Keratinocyte (primary cell): ENCODE measurements around the gene CHST1. TPM values are rescaled to one million over a fixed set of nuclear protein-coding genes. Genes with fewer than 3 reads are reported as not detected.

Experiments used
- DNase-seq: peaks from one replicate; pipeline ENCODE4 v3.0.0-alpha.2; 2011; ENCODE audit warnings: low read depth, missing footprints, low spot score
- FAIRE-seq: peaks from 2 replicates; lab custom pipeline; 2011; peaks lifted over from hg19 to GRCh38; lab: Jason Lieb, UNC
- H2AFZ ChIP-seq: 2 replicates; pipeline ENCODE4 v1.6.0; 2012; ENCODE audit warnings: low read length, control low read depth, inconsistent platforms; ENCODE audit not compliant: control insufficient read depth
- H3K27ac ChIP-seq: 2 replicates; pipeline ENCODE4 v1.5.1; 2011; ENCODE audit warnings: low read length; ENCODE audit not compliant: control insufficient read depth, insufficient read depth
- H3K27me3 ChIP-seq: 3 replicates; pipeline ENCODE4 v1.6.0; 2011; ENCODE audit warnings: low read length; ENCODE audit not compliant: control insufficient read depth, insufficient read depth; ENCODE audit errors: extremely low read depth
- H3K36me3 ChIP-seq, 2 experiments: 2 replicates in 1 of 2; 3 replicates in 1 of 2; pipeline ENCODE4 v1.5.1; 2011; ENCODE audit warnings: low read length in 2 of 2, mild to moderate bottlenecking in 1 of 2; ENCODE audit not compliant: control insufficient read depth in 2 of 2, insufficient read depth in 2 of 2; ENCODE audit errors: extremely low read depth in 1 of 2
- H3K4me1 ChIP-seq: 3 replicates; pipeline ENCODE4 v1.5.1; 2011; ENCODE audit warnings: low read length; ENCODE audit not compliant: control insufficient read depth, insufficient read depth; ENCODE audit errors: extremely low read depth
- H3K4me2 ChIP-seq: 3 replicates; pipeline ENCODE4 v1.6.0; 2011; ENCODE audit warnings: low read depth, low read length; ENCODE audit not compliant: control insufficient read depth, insufficient read depth; ENCODE audit errors: extremely low read depth
- H3K4me3 ChIP-seq, 3 experiments: fragments of 200-600 bp in 1 of 3; sonication (generic) in 1 of 3; 2 replicates in 2 of 3; 3 replicates in 1 of 3; pipeline ENCODE4 v1.5.1; 2011 to 2016; ENCODE audit warnings: low read length in 3 of 3, mild to moderate bottlenecking in 3 of 3, control low read depth in 2 of 3, inconsistent platforms in 1 of 3, low read depth in 1 of 3, mixed read lengths in 1 of 3, mixed run types in 1 of 3, moderate library complexity in 1 of 3; ENCODE audit not compliant: control insufficient read depth in 2 of 3, insufficient read depth in 2 of 3; ENCODE audit errors: extremely low read depth in 1 of 3
- H3K79me2 ChIP-seq: 2 replicates; pipeline ENCODE4 v1.6.0; 2012; ENCODE audit warnings: low read length; ENCODE audit not compliant: control insufficient read depth, insufficient read depth
- H3K9ac ChIP-seq: 3 replicates; pipeline ENCODE4 v1.6.0; 2011; ENCODE audit warnings: low read length; ENCODE audit not compliant: control insufficient read depth, insufficient read depth; ENCODE audit errors: extremely low read depth
- H3K9me1 ChIP-seq: 3 replicates; pipeline ENCODE4 v1.6.0; 2011; ENCODE audit warnings: low read length; ENCODE audit not compliant: control insufficient read depth, insufficient read depth; ENCODE audit errors: extremely low read depth
- H3K9me3 ChIP-seq: 2 replicates; pipeline ENCODE4 v1.5.1; 2012; ENCODE audit warnings: low read depth, low read length; ENCODE audit not compliant: control insufficient read depth
- H4K20me1 ChIP-seq: 3 replicates; pipeline ENCODE4 v1.6.0; 2011; ENCODE audit warnings: low read length; ENCODE audit not compliant: control insufficient read depth, insufficient read depth; ENCODE audit errors: extremely low read depth
- EZH2 ChIP-seq: IDR thresholded peaks from one replicate; pipeline ENCODE4 v1.6.1; 2012; ENCODE audit warnings: inconsistent platforms, mild to moderate bottlenecking, low read length, moderate library complexity
- dilution Hi-C: fragments of 300-500 bp; cut with MboI; formaldehyde crosslinking; loops from one replicate; pipeline ENCODE4 v1.7.0; 2020; ENCODE audit warnings: low sequenced_read_pairs; ENCODE audit not compliant: extremely low pct_ligation_motif_present
- polyA plus RNA-seq, 5 experiments: library from polyadenylated mRNA; depleted of rRNA in 3 of 5; stranded (reverse) in 3 of 5; stranded (forward) in 1 of 5; unstranded in 1 of 5; fragments of >200 nt; gene quantifications; 1 replicate in 1 of 5; 2 replicates in 3 of 5; 3 replicates in 1 of 5; pipeline versions ENCODE4 v1.2.1 to v1.2.3, GENCODE V29; 2011 to 2012; ENCODE audit warnings: missing spikeins in 2 of 5, low read depth in 1 of 5, low replicate concordance in 1 of 5
- TF ChIP-seq, protein P1 (sequence below), 3 experiments: IDR thresholded peaks in 1 of 3; conservative IDR thresholded peaks in 1 of 3; optimal IDR thresholded peaks in 1 of 3; 2 replicates in 2 of 3; 3 replicates in 1 of 3; pipeline versions ENCODE3 to v1.5.1; 2011; ENCODE audit warnings: low read length in 3 of 3, mild to moderate bottlenecking in 3 of 3, moderate library complexity in 2 of 3, control low read depth in 1 of 3, inconsistent platforms in 1 of 3; ENCODE audit not compliant: insufficient read depth in 2 of 3; ENCODE audit errors: extremely low read depth in 1 of 3

CHST1 gene
- polyA plus RNA-seq, 1 donor (not counting 4 experiments of a cell fraction or from before 2014, with no cell fraction given), result not detected

DNA sequence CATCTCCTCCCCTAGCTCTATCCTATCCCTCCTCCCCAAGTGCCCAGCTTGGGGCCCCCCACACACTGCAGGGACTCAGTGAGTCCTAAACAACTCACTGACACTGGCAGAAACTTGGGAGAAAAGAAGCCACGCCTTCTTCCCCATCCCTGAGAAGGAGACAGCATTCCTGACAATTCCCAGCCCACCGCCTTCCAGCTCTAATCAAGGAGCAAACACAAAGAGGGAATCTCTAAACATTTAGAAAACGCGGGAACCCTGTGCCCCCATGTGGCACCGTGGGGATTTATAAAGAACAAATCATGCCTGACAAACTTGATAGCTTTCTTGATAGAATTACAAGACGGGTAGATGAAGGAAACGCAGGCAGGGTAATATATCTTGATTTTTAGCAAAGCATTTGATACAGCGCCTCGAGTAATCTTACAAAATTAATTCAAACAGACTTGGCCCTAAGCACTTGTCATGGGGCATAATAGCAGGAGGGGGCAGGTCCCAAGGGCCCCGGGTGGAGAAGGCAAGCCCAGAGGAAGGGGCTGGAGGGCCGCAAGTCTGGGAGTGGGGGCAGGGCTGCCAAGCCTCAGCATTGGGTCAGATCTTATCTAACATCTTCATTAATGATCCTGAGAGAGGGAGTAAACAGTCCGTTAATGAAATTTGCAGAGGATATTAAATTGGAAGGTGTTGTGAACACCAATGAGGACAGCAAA, 4.5 kb downstream of the CHST1 start:
- Histone ChIP-seq H3K9me1 (no peaks in the 10 kb centered on the region), H3K4me2 (no peak overlapping the region), H3K79me2 (no peaks in the 10 kb centered on the region), H3K4me1 (no peaks in the 10 kb centered on the region), H3K4me3 (no peak overlapping the region), H3K27ac (no peak overlapping the region), H2AFZ (no peak overlapping the region), H3K27me3 (peaks cover 69% of the 10 kb centered on the region), H3K9ac (no peak overlapping the region), H3K9me3 (no peaks in the 10 kb centered on the region), H4K20me1 (no peaks in the 10 kb centered on the region), H3K36me3 (no peaks in the 10 kb centered on the region)
- dilution Hi-C loops, result no loop called here
- no peak for TF ChIP-seq EZH2
- TF ChIP-seq, protein P1, sequence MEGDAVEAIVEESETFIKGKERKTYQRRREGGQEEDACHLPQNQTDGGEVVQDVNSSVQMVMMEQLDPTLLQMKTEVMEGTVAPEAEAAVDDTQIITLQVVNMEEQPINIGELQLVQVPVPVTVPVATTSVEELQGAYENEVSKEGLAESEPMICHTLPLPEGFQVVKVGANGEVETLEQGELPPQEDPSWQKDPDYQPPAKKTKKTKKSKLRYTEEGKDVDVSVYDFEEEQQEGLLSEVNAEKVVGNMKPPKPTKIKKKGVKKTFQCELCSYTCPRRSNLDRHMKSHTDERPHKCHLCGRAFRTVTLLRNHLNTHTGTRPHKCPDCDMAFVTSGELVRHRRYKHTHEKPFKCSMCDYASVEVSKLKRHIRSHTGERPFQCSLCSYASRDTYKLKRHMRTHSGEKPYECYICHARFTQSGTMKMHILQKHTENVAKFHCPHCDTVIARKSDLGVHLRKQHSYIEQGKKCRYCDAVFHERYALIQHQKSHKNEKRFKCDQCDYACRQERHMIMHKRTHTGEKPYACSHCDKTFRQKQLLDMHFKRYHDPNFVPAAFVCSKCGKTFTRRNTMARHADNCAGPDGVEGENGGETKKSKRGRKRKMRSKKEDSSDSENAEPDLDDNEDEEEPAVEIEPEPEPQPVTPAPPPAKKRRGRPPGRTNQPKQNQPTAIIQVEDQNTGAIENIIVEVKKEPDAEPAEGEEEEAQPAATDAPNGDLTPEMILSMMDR (optimal IDR thresholded peaks at IDR 0.05 in 1 of 3, IDR thresholded peaks at IDR 0.05 in 1 of 3, conservative IDR thresholded peaks at IDR 0.05 in 1 of 3; ENCODE audit: extremely low read depth in 1 of 3, insufficient read depth in 2 of 3, low read length in 3 of 3), result no peak
- FAIRE-seq (no peak), DNase-seq (no peak)

- no peak for FAIRE-seq
- dilution Hi-C loops, result no loop called here
- no peak overlapping the region for H2AFZ ChIP-seq
- H3K27me3 ChIP-seq, result peaks cover 67% of the 10 kb centered on the region
- H3K36me3 ChIP-seq, result no peaks in the 10 kb centered on the region
- H3K9me3 ChIP-seq, result no peaks in the 10 kb centered on the region
- no peak overlapping the region for H3K9ac ChIP-seq
- no peaks in the 10 kb centered on the region for H3K9me1 ChIP-seq
- DNase-seq, result no peak
- no peaks in the 10 kb centered on the region for H3K4me1 ChIP-seq
- no peak overlapping the region for H3K27ac ChIP-seq
- peak; percentile 28 for TF ChIP-seq EZH2
- TF ChIP-seq, protein P1 (optimal IDR thresholded peaks at IDR 0.05 in 1 of 3, IDR thresholded peaks at IDR 0.05 in 1 of 3, conservative IDR thresholded peaks at IDR 0.05 in 1 of 3; ENCODE audit: extremely low read depth in 1 of 3, insufficient read depth in 2 of 3, low read length in 3 of 3), result no peak
- H3K79me2 ChIP-seq, result no peaks in the 10 kb centered on the region
- no peaks in the 10 kb centered on the region for H4K20me1 ChIP-seq
- H3K4me3 ChIP-seq, result no peak overlapping the region
- no peak overlapping the region for H3K4me2 ChIP-seq
Measured at GRCh38 chr11:45659818-45660160, 5.6 kb downstream of the CHST1 start.
